Keratinocyte (primary cell): ENCODE data around the gene AKR1C8.

ENCODE experiments used
- EZH2 ChIP-seq: IDR thresholded peaks from one replicate; pipeline ENCODE4 v1.6.1; 2012; ENCODE audit warnings: inconsistent platforms, mild to moderate bottlenecking, low read length, moderate library complexity
- TF ChIP-seq, protein P1 (sequence below), 3 experiments: IDR thresholded peaks in 1 of 3; conservative IDR thresholded peaks in 1 of 3; optimal IDR thresholded peaks in 1 of 3; 2 replicates in 2 of 3; 3 replicates in 1 of 3; pipeline versions ENCODE3 to v1.5.1; 2011; ENCODE audit warnings: low read length in 3 of 3, mild to moderate bottlenecking in 3 of 3, moderate library complexity in 2 of 3, control low read depth in 1 of 3, inconsistent platforms in 1 of 3; ENCODE audit not compliant: insufficient read depth in 2 of 3; ENCODE audit errors: extremely low read depth in 1 of 3

DNA sequence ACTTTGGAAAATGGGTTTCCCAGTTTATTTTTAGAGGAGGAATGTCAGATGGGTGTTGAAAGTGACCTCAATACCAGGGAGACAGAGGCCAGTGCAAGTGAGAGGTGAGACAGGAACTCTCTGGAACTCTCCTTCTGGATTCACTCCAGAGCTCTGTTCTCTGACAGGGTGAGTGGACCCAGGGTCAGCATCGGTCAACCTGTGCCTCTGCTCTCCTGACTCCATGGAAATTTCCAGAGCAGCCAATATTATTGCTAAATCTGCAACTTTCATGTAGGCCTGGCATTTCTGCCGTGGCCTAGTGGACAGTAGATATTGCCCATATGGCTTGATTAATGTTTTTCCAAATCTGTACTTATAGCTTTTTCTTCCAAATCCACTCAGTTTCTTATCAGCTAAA, 31.9 kb upstream of the AKR1C8 start:
- TF ChIP-seq, protein P1, sequence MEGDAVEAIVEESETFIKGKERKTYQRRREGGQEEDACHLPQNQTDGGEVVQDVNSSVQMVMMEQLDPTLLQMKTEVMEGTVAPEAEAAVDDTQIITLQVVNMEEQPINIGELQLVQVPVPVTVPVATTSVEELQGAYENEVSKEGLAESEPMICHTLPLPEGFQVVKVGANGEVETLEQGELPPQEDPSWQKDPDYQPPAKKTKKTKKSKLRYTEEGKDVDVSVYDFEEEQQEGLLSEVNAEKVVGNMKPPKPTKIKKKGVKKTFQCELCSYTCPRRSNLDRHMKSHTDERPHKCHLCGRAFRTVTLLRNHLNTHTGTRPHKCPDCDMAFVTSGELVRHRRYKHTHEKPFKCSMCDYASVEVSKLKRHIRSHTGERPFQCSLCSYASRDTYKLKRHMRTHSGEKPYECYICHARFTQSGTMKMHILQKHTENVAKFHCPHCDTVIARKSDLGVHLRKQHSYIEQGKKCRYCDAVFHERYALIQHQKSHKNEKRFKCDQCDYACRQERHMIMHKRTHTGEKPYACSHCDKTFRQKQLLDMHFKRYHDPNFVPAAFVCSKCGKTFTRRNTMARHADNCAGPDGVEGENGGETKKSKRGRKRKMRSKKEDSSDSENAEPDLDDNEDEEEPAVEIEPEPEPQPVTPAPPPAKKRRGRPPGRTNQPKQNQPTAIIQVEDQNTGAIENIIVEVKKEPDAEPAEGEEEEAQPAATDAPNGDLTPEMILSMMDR (optimal IDR thresholded peaks at IDR 0.05 in 1 of 3, IDR thresholded peaks at IDR 0.05 in 1 of 3, conservative IDR thresholded peaks at IDR 0.05 in 1 of 3; ENCODE audit: extremely low read depth in 1 of 3, insufficient read depth in 2 of 3, low read length in 3 of 3): no peak
- no peak for TF ChIP-seq EZH2
